HG02884 (cell line): ENCODE measurements around the gene SPTSSB.

Experiments used
- ATAC-seq: cut with Tn5 transposase; IDR thresholded peaks from one replicate; pipeline ENCODE4 v1.9.1; 2021; ENCODE audit warnings: mild to moderate bottlenecking, moderate library complexity; ENCODE audit not compliant: unreplicated experiment

Gene SPTSSB

DNA sequence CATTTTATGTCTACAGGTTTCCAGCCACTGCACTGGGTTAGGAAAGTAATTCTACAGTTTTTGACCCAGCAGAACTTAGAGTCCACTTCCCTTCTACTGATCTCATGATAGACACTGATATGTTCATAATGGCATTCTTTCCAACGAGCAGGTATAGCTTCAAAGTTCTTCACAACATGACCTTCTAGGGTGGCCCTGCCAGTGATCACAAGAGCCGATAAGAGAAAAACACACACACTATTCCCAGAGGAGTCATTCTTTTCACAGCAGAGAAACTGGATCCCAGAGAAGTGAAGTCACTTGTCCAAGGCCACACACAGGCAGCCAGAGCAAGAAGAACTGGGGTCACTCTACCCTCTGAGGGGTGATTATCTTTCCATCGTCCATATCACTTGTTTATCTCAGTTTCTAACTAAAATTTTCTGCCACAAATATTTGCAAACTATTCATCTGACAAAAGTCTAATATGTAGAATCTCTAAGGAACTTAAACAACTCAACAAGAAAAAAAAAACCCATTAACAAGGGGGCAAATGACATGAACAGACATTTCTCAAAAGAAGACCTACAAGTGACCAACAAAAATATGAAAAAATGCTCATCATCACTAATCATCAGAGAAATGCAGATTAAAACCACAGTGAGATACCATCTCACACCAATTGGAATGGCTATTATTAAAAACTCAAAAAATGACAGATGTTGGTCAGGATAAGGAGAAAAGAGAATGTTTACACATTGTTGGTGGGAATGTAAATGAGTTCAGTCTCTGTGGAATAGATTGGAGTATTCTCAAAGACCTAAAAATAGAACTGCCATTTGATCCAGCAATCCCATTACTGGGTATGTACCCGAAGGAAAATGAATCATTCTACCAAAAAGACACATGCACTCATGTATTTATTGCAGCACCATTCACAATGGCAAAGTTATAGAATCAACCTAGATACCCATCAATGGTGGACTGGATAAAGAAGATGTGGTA, 31.5 kb downstream of the SPTSSB start:
- ATAC-seq: no peak

DNA sequence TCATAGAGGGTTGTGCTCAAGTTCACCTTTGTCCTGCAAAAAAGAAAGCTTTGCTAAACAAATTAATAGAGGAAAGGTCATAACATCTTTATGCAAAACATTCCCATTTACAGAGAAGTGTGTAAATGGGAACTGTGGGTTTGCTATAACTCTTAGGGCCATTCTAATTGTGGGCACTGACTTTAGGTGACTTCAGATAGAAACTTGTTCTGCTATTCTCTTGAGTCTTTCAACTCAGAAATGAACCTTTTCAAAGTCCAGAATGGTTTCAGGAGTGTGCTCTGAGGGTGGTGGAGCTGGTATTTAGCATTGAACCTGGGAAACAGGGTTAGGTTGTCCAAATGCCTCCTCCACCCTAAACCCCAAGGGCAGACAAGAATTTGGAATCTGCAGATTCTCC, 34.0 kb downstream of the SPTSSB start:
- ATAC-seq: peak; percentile 39

DNA sequence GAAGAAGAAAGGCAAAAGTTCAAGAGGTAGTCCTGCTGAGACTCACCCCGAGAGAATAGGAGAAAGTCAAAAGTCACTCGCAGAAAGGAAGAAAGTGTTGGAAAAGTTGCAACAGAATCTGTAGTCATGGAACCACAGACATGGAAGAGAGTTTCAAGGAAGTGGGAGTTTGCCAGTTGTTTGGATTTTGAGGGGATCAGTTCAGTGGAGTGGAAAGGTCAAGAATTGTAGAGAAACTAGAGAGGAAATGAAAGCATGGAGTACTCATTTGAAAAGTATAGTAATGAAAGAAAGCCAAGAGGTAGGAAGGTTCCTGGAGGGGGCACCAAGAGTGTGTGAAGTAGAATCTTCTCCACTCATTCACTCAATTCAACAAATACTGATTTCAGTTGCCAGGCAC, 34.7 kb downstream of the SPTSSB start:
- ATAC-seq: peak; percentile 61

DNA sequence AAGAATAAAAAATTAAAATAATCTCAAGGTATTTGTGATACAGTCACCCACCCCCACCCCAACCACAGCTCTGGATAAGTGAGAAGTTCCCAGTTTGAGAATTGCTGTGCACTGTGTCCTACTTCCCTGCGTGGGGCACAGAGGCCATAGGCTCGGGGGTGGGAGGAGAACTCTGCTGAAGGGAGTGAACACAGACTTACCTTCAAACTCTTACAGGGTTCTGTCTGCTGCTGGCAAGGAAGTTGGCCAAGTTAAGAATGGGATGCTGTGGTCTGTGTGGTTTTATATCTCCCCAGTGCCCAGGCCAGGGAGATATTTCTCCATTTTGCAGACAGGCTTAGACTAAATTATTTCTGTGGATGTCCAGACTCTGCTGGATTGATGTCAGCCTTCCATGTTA, 37.6 kb downstream of the SPTSSB start:
- ATAC-seq: no peak

DNA sequence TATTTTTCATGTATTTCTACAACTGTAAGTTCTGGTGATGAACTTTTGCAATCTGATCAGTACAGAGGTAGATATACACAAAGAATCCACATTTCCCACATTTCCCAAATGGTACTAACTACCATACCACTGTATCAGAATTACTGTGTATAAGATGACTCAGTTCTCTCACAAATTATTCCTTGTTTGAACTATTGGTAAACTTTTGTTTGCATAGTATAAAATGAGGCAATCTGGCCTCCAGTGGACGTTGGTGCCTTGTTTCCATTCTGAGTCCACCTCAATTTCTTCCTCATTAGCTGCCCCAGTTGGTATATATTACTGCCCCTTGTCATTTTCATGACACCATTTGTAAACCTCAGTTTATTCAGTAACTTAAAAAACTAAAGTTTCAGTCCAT, 38.5 kb downstream of the SPTSSB start:
- no peak for ATAC-seq

DNA sequence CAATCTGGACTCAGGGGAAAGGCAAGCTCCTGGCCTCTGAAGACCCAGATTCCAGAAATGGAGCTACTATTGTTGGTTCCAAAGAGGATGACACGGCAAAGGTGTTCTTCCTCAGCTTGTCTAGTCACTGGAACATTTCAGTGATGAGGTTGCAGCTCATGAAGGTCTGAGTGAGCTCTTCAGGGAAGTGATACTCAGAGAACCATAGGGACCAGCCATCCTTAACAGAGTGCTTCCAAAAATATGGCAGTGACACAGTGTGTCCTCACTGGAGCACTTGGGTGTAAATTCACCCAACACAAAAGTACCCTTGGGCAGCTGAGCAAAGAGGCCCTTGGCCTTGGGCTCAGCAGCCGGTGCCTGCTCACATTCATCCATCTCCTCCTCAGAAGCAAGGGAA, 46.3 kb downstream of the SPTSSB start:
- ATAC-seq: no peak

DNA sequence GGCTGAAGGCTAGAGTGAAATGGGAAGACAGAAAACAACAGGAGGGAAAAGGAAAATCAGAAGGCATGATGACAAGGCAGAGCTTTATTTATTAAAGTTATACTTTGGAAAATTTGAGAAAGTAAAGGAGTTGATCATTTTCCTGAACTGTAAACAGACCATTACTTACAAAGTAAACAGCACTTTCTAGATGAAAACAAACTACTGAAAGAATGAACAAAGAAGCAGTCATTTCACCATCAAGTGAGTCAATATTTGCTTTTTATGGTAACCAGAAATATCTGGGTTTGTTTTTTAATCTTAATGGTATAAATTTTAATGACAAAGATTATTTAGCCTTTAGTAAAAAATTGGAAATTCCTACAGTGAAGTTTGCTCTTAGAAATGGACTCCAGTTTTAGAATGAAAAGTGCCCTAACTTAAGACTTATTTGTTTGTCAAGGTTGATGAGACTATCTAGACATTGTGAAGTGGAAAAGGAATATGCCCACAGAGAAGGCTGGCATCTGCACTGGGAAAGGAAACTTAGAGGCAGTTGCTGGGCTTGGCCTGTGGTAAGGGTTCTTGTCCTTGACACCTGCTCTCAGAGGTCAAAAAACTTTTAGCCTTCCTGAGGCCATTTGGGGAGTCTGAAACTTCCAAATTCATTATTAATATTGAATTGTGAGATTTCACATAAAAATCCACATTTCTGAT, 47.2 kb downstream of the SPTSSB start:
- ATAC-seq: no peak

DNA sequence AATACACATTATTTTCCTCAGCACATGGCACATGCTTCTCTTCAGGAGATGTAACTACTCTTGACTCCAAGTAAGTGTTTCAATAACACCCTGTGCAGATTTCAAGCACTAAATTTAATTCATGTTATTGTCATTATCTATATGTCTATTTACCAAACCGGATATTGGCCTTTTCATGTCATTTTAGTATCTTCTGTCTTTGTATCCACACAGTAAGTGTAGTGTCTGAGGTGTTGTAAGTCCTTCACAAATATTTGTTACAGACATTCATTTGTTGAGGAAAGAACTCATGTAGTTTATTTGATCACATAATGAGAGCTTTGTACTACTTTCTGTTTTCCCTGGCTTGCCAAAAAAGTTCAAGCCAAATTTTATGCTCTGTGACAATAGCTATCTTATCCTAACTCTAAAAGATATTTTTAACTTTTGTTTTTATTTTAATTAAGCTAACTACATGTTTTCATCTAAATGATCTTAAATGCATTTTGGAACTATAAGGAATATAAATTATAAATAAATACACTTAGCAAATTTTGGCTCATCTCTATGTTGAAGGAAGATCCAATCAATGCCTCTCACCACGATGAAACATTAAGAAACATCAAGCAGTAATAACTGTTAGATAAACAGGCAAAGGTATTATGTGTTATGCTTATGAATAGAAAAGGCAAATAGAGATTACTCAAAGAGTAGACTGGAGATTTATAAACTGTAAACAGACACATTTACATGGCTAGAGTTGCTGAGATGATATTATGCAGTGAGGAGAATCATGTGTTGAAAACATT, 48.3 kb downstream of the SPTSSB start:
- no peak for ATAC-seq

DNA sequence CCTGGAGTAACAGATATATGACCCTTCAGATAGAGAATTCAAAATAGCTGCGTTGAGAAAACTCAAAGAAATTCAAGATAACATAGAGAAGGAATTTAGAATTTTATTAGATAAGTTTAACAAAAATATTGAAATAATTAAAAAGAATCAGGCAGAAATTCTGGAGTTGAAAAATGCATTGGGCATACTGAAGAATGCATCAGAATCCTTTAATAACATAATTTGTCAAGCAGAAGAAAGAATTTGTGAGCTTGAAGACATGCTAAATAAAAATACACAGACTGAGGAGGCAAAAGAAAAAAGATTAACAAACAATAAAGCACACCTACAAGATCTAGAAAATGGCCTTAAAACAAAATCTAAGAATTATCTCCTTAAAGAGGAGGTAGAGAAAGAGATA, 50.5 kb downstream of the SPTSSB start:
- no peak for ATAC-seq

DNA sequence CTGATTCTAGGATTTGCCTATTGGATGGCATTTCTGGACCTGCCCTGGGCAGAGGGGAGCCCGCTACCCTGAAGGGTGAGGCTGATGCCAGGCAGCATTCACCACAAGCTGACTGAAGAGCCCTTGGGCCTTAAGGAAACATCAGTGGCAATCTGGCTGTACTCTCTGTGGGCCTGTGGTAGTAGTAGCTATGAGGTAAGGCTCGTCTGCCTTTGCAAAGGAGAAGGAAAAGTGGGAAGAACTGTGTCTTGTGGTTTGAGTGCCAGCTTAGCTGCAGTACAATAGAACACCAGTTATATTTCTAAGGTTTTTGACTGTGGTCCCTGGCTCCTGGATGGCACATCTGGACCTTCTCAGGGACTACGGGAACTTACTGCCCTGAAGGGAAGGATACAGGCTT, 51.5 kb downstream of the SPTSSB start:
- no peak for ATAC-seq

DNA sequence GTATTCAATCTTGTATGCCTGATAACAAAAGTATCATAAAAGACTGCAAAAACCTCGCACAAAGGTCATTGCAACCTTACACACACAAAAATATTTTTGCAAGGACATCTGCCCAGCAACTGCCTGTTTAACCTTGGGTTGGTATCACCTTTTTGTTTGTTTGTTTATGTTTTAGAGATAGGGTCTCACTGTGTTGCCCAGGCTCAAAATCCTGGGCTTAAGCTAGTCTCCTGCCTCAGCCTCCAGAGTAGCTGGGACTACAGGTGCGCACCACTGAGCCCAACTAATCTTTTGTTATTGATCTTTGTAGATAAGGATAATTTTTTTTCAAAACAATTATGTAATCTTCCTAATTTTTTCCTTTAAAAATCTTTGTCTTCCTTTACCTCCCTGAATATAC, 54.2 kb downstream of the SPTSSB start:
- ATAC-seq: no peak

DNA sequence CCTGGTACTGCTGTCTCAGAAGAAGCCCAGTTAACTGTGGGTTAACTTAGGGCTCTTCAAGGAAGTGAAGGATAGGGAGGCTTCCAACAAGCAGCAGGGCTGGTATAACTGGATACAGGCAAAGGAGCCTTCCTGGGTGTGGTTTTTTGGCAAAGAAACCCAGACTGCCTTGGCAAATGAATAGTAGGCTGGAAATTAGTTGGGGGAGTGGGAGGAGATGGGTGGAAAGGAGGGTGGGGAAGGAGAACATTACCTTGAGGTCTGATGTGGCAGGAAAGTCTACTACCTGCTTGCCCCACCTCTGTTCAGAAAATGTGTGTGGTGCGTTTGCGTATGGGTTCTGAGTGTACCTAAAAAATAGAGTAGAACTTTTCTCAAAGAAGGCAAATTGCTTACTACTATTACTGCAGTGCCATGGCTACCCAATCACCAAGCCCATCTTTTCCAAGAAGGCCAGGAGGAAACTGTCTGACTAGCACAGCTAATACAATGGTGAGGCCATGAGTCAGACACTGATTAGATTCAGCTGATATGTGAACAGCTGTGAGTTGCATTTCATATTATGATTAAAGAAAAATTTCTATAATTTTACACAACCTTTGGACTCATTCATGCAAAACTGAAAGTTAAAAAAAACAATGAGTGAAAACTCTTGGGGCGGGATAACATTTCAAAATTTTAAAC, 55.2 kb downstream of the SPTSSB start:
- no peak for ATAC-seq

DNA sequence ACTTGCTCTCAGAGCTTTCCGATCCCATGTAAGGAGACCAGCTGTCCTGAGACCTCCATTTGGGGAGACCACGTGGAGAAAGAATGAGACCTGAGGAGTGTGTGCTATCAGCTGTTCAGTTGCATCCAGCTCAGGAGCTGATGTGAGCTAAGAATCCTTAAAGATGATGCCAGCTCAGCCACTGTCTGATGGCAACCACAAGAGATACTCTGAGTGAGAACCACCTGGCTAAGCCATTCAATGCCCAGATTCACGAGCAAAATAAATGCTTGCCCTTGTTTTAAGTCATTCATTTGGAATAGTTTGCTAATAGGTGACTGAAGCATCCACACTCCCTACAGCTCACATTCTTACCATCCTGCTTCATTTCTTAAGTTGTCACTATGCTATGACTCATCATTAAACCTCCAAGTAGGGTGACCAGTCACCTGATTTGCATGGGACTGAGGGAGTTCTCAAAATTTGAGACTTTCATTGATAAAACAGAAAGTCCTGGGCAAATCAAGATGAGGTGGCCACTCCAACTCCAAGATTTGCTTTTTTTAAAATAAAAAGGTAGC, 56.4 kb downstream of the SPTSSB start:
- peak; percentile 64 for ATAC-seq

DNA sequence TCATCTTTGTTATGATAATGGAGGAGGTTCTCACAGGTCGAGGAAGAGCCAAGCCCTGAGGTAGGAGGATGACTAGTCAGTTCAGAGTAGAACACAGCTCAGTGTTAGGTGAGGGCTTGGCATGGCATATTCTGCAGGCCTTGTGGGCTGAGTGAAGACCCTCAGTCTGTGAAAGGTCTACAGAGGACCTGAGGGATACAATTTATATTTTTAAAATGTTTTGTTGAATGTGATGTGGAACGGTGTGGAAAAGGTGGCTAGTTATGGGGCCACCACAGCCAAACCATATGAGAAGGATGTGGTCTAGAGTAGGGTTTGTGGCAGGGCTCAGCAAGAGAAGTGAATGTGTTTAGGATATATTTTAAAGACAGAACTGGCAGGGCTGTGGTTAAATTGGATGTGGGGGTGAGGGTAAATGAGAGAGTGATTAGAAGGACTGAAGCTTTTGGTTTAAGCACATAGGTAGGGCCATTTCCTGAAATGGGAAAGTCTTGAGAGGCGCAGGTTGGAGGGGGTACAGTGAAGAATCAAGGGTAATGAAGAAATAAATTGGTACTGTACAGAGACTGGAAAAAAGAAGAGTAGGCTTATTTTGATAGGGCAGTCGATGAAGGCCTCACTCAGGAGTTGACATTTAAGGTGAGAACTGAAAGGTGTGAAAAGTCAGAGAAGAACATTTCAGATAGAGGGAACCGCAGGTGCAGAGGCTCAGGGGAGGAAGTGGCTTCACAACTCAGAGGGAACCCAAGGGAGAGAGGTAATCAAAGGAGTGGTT, 60.5 kb downstream of the SPTSSB start:
- ATAC-seq: peak; percentile 63

DNA sequence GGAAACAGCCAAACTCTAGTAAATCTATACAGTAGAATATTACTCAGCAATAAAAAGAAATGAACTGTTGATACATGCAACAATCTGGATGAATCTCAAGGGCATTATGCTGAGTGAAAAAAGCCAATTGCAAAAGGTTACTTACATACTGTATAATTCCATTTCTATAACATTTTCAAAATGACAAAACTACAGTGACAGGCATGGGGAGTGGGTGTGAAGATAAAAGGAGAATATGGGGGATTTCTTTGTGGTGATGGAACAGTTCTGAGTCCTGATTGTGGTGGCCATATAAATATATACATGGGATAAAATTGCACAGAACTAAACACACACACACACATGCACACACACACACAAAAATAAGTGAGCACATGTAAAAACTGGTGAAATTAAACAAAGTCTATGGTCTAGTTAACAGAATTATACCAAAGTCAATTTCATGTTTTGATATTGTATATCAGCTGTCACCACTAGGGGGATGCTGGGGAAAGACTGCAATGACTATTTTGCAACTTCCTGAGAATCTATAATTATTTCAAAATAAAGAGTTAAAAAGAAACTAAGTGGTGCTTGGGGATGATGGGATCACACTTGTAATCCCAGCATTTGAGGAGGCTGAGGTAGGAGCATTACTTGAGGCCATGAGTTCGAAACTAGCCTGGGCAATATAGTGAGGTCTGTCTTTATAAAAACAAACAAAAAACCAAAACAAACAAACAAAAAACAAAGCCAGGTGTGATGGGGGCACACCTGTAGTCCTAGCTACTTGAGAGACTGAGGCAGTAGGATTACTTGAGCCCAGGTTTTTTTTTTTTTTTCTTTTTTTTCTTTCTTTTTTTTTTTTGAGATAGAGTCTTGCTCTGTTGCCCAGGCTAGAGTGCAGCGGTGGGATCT, 66.0 kb downstream of the SPTSSB start:
- peak; percentile 61 for ATAC-seq

DNA sequence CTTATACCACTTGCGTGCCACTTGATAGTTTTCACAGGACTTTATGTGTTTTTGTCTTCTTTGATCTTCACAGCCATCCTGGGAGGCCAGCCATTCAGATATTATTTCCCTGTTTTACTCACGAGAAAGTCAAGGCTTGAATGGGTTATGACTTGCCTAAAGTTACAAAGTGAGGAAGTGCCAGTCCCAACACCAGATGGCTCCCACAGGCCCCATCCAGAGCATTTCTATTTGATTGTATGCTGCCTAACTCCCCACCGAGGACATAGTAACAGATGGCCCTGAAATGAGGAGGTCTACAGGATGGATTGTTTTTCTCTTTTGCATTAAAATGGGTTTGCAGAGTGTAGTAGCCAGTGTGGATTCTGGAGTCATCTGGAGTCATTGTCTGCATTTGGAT, 74.5 kb downstream of the SPTSSB start:
- no peak for ATAC-seq

DNA sequence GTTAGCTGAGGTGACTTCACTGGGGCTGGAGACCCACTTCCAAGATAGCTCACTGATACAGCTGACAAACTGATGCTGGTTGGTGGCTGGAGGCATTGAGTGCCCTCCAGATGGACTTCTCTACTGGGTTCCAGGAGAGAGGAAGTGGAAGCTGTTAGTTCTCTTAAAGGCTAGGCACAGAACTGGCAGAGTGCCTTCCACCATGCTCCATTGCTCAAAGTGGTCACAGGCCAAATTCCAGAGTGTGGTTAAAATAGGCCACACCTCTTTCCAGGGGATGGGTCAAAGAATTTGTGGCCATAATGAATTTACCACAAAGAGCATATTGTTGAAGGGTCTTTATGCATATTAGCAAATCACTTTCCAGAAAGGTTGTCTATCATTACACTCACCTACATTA, 76.0 kb downstream of the SPTSSB start:
- ATAC-seq: no peak
